Left lobe of liver (tissue), 2 donors: ENCODE results near the gene IGDCC3. TPM values are rescaled to one million over a fixed set of nuclear protein-coding genes. Genes with fewer than 3 reads are reported as not detected.

Experiments
- ATAC-seq: fragments of 200-7000 bp; cut with Tn5 transposase; one replicate; pipeline ENCODE4 v1.9.1; 2020; ENCODE audit warnings: mild to moderate bottlenecking, moderate library complexity
- DNase-seq: peaks from one replicate; pipeline ENCODE4 v3.0.0-alpha.2; 2020; ENCODE audit warnings: low spot score
- total RNA-seq: library from RNA; stranded (reverse); gene quantifications from one replicate; pipeline ENCODE4 v1.2.1, GENCODE V29; 2021
- donor health status: DM: no; HTN: no; CAD: no; lungs with moderate emphysema.
- donor health status: DM: no; HTN: yes; CAD: no.

The IGDCC3 gene
- total RNA-seq: 0.23 TPM

DNA sequence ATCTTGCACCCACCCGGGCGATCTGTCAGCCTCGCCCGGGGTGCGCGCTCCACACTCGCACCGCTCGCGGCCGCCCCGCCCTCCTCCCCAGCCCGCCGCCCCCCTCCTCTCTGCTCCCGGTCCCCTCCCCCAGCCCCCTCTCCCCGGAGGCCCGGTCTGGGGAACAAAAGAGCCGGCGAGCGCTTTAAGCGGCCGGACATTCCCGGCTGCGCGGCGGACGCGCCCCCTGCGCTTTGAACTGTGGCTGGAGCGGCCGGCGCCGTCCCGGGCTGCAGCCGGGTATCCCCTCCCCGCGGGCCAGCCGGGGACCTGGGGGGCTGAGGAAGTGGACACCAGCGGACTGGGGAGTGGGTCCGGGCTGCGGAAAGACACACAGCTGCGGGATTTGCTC lies at the start of gene IGDCC3:
Gene IGDCC3, minus strand, starts transcription at position 27 of the 391 bp plus-strand sequence. CDS start 214 bp downstream, outside the sequence.
- DNase-seq (no peak), ATAC-seq (peak; percentile 8)

DNA sequence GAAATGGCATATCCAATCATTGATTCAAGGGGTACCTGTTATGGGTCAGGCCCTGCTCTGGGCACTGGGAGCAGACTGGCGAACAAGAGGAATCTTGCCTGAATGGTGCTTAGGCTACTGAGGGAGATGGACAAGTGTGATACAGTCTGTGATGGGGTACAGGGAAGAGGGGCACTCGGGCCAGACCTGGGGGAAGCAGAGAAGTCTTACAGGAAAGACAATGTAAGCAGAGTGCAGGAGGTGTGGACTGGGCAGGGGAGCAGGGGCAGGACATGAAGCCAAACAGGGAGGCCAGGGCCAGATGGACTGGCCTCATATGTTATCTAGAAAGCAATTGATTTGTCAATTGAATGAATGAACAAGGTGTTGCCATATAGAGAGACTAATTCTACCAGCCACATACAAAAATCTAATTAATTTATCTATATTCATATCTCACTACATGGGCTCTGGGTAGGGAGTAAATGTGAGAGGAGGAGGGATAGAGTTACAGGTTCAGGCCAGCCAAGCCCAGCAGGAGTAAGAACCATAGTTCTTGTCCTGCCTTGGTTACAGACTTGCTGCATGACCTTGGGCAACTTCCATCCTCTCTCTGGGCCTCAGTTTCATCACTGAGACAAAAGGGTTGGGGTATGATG lies 48.5 kb upstream of the IGDCC3 start:
- no peak for ATAC-seq
- DNase-seq: peak; percentile 11

GRCh38 chr15:65424683-65425082 lies 46.9 kb upstream of the IGDCC3 start:
- ATAC-seq (no peak), DNase-seq (no peak)

DNA sequence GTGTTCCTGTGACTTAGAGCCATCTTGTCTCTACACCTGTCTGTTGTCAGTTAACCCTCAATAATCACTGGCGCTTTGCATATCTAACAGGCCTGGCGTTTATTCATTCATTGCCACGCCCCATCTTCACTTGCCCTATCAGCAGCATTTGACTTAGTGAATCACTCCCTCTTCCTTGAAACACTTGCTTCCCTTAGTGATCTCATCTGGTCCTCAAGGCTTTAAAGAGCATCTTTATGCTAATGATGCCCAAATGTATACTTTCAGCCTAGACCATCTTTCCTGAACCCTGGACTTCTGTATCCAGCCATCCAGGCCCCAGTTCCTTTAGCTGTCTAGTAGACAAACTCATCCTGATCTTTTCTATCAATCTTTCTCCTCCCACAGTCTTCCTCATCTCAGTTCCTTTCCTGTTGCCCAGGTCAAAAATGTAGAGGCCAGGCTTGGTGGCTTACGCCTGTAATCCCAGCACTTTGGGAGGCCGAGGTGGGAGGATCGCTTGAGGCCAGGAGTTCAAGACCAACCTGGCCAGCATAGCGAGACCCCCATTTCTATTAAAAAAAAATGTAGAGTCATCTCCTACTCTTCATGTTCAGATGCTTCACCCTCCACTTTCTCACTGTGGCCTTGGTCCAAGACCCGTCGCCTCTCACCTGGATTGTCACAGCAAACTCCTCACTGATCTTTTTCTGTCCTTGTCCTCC lies 46.3 kb upstream of the IGDCC3 start:
- no peak for DNase-seq
- no peak for ATAC-seq

GRCh38 chr15:65423150-65423975 lies 45.6 kb upstream of the IGDCC3 start:
- no peak for DNase-seq
- ATAC-seq: no peak

GRCh38 chr15:65421360-65422215 lies 43.8 kb upstream of the IGDCC3 start:
- DNase-seq: no peak
- ATAC-seq: peak; percentile 32

- ATAC-seq: no peak
- DNase-seq: no peak
Observed at GRCh38 chr15:65420975-65421359, 43.2 kb upstream of the IGDCC3 start.

GRCh38 chr15:65418596-65418995 lies 40.8 kb upstream of the IGDCC3 start:
- DNase-seq: no peak
- no peak for ATAC-seq

- ATAC-seq (no peak), DNase-seq (no peak)
Observed at GRCh38 chr15:65416845-65417416, 39.1 kb upstream of the IGDCC3 start.

DNA sequence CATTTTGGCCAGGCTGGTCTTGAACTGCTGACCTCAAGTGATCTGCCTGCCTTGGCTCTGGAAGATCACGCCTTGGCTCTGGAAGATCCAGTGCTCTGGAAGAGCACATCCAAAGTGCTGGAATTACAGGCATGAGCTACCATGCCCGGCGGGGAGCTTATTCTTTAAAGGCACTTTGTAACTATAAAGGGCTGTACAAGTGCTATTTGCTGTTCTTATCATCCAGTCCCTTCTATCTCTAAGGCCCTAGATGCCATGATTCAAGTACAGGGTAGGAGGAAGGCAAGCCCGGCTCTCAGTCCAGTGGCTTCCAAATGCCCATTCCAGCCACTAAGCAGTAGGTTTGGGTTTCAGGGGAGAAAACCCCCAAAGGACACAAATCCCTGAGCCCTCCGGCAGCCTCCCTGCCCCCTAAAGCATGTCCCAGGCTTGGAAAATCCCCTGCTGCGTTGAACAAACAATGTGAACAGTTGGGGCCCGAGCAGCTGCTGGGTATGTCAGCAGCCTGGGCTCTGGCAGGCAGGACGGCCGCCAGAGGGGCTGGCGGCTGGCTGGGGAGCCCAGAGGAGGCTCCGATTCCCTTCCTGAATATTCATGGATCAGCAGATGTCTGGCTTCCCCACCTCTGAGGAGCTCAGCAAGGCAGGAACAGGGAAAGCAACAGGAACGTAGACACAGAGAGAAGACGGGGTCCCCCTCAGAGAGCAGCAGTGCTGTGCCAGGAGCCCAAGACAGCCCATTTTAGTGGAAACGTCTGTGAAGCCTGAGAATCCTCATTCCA lies 37.2 kb upstream of the IGDCC3 start:
- DNase-seq: no peak
- no peak for ATAC-seq

- ATAC-seq: no peak
- DNase-seq: no peak
Observed at GRCh38 chr15:65413760-65414144, 36.0 kb upstream of the IGDCC3 start.

DNA sequence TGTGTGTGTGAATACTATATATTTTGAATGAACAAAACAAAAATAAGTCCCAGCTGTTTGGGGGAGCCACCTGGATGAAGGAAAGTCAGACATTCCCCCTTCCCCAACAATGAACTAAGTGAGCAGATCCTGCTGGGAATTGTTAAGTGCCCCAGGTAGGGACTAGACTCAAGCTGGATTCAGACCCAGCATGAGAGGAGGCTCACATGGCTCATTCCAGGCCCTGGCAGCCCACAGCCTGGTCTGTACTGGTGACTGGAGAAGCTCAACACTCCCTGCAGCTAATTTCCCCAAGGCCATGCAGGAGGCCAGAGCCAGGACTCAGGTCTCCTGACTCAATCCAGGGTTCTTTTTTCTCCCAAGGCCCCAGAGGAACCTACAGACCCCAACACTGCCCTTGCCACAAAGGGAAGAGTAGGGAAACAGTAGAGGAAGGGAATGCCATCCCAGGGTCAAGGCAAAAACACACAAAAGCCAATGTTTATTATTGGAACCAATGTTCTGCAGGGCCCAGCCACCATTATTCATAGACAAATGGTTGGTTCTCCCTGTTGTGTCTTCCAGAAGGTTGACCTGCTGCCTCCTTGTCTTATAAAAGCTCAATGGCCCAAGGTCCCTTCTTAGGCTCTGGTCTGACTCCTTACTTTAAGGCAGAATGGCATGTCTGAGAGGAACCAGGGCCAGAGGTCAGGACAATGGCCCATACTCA lies 35.4 kb upstream of the IGDCC3 start:
- DNase-seq: no peak
- no peak for ATAC-seq

- DNase-seq (no peak), ATAC-seq (no peak)
Observed at GRCh38 chr15:65412556-65412955, 34.8 kb upstream of the IGDCC3 start.

DNA sequence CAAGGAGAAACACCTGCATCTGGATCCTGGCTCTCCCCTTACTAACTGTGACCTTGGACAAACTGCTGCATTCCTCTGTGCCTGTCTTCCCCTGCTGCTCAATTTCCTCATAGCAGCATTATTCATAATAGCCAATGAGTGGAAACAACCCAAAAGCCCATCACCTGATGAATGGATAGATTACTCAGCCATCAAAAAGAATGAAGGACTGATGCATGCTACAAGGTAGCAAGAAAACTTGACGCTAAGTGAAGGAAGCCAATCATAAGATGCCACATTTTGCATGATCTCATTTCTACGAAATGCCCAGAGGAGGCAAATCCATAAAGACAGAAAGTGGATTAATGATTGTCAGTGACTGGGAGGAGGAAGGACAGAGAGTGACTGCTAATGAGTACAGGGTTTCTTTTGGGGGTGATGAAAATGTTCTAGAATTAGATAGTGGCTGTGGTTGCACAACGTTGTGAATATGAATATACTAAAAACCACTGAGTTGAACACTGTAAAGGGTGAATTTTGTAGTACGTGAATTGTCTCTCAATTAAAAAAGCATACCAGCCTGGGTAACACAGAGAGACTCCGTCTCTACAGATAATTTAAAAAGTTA lies 33.8 kb upstream of the IGDCC3 start:
- no peak for DNase-seq

GRCh38 chr15:65410972-65411371 lies 33.2 kb upstream of the IGDCC3 start:
- no peak for ATAC-seq
- DNase-seq: no peak

More for the DNA sequence above, 33.8 kb upstream of the IGDCC3 start:
- ATAC-seq: no peak

DNA sequence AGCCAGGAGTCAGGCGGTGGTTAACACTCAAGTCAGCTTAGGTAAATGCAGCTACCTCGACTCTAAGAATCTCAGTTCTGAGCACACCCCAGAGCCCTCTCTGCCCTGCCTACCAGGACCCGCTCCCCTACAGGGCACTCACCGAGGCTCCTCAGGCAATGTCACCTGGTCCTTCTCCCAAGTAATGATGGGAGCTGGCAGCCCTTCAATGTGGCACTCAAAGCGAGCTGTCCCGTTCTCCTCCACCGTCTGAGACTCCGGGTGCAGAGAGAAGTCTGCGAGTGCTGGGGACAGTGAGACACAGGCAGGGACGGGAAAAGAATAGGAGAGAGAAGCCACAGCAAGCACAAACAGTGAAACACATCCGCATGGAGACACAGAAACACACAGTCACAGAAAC lies 32.2 kb upstream of the IGDCC3 start:
- DNase-seq: no peak
- ATAC-seq: no peak

GRCh38 chr15:65409036-65409631 lies 31.3 kb upstream of the IGDCC3 start:
- DNase-seq: no peak
- no peak for ATAC-seq

DNA sequence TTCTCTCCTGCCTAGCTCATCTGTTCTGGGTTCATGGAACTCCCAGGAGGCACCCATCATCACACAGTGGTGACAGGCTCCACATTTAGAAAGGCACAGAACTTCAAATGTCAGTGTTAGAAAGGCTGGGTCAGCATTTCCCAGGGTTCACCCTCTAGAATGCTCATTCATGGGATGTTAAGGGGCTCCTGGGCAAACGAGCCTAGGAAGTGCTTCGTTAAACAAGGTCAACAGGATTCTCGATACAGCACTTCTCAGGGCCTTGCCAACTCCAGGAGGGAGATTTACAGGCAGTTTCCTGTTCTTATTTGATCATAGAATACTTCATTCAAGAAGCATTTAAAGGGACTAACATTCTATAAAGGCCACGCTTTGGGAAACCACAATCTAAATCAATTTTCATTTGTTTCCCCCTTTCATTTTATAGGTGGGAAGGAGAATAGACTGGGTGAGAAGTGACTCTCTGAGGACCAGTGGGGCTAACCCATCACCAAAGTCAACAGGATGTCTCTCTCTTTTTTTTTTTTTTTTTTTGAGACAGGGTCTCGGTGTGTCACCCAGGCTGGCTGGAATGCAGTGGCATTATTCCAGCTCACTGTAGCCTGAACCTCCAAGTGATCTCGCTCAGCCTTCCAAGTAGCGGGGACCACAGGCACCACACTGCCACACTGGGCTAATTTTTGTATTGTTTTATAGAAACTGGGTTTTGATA lies 30.7 kb upstream of the IGDCC3 start:
- ATAC-seq: no peak

More for the DNA sequence above, 30.7 kb upstream of the IGDCC3 start:
- DNase-seq: no peak
